ENCODE measurements around the gene TFEB. TPM values are rescaled to one million over a fixed set of nuclear protein-coding genes. Genes with fewer than 3 reads are reported as not detected.

TFEB gene
- total RNA-seq, 1 donor from 2014 or later, result 18.6 TPM

DNA sequence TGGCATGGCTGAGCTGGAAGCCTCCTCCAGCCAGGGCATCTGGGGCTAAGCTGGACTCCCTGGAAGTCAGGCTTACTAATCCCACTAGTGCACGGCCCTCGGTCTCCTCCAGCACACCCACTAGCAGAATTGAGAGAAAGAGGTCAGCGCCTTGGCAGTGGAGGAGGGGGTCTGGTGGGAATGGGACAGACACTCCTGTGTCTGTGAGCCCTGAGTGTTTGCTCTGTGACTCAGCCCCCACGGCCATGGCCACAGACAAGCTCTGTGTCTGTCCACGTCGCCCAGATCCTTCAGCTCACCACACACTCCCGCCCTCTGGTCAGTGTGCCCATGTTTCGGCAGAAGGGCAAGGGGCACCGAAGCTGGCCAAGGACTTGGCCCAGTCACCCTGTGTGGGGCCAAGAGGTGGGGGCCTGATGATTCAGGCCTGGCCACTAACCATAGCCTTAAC is 88.3 kb downstream of the TFEB start:
- no peaks in the 10 kb centered on the region for H3K27me3 ChIP-seq
- no peak overlapping the region for H3K27ac ChIP-seq
- H3K4me1 ChIP-seq, result no peaks in the 10 kb centered on the region
- intact Hi-C loops (cut with DNase I), result no loop called here
- TF ChIP-seq, protein P1, sequence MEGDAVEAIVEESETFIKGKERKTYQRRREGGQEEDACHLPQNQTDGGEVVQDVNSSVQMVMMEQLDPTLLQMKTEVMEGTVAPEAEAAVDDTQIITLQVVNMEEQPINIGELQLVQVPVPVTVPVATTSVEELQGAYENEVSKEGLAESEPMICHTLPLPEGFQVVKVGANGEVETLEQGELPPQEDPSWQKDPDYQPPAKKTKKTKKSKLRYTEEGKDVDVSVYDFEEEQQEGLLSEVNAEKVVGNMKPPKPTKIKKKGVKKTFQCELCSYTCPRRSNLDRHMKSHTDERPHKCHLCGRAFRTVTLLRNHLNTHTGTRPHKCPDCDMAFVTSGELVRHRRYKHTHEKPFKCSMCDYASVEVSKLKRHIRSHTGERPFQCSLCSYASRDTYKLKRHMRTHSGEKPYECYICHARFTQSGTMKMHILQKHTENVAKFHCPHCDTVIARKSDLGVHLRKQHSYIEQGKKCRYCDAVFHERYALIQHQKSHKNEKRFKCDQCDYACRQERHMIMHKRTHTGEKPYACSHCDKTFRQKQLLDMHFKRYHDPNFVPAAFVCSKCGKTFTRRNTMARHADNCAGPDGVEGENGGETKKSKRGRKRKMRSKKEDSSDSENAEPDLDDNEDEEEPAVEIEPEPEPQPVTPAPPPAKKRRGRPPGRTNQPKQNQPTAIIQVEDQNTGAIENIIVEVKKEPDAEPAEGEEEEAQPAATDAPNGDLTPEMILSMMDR (IDR thresholded peaks at IDR 0.05), result no peak
- no peaks in the 10 kb centered on the region for H3K36me3 ChIP-seq
- DNase-seq (ENCODE audit: low spot score in 2 of 2), result no peak
- H3K9me3 ChIP-seq, result no peaks in the 10 kb centered on the region
- no peak overlapping the region for H3K4me3 ChIP-seq

DNA sequence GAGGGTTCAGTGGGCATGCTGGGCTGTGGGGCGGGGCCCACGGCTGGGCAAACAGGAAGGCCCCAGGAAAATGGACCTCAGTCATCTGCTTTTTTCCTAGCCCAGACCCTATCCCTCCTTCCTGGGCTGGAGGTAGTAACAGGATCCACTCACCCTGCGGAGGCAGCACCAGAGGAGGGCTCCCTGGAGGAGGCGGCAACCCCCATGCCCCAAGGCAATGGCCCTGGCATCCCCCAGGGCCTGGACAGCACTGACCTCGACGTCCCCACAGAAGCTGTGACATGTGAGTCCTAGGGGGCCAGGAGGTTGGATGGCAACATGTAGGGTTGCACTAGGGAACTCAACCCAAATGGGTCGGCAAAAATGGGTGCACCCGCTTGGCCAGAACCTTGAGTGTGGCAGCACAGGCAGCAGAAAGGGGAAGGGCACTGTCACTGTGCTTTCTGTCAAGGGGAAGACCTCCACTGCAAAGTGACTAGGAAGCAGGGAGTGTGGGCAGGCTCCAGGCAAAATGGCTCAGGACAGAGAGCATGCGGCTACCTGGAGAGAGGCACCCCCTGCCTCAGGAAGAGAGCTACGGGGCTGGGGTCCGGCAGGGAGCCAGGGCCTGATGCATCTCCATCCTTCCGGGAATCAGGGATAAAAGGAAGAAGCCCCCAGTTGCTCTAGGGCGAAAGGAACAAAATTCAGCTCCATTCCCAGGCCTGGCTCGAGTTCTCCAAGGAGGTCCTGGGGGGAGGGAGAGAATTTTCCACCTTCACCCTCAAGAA is 89.2 kb downstream of the TFEB start:
- H3K36me3 ChIP-seq, result no peaks in the 10 kb centered on the region
- no peak overlapping the region for H3K27ac ChIP-seq
- no peaks in the 10 kb centered on the region for H3K9me3 ChIP-seq
- no peaks in the 10 kb centered on the region for H3K27me3 ChIP-seq
- no peaks in the 10 kb centered on the region for H3K4me1 ChIP-seq
- TF ChIP-seq, protein P1 (IDR thresholded peaks at IDR 0.05), result no peak
- intact Hi-C loops (cut with DNase I), result no loop called here
- no peak for DNase-seq (ENCODE audit: low spot score in 2 of 2)
- H3K4me3 ChIP-seq, result no peak overlapping the region

DNA sequence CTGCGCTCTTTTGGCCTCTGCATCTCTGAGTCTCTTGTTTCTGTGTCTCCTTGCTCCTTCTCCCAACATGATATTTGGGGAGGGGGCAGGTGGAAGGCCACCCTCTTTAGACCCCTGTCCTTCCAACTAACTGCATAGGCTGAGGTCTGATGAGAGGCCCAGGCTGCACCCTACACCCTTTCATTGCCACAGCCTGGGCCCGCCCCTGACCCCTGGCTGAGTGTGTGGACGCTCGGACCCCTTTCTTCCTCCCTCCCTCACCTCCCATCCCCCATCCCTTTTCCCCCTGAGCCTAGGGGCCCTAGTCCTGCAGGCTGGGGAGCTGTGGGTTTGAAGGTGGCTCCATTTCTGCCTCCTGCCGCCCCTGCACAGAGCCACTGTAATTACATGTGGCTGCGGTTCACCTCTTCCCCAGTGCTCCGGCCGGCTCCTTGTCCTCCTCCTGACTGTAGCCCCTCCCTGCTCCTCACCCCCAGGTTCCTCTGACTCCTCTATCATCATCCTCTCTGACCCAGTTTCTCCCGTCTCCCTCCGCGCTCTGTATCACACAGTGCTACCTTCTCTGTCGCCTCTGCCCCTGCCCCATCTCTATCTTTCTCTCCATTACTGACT is 90.3 kb downstream of the TFEB start:
- Histone ChIP-seq H3K9me3 (no peaks in the 10 kb centered on the region), H3K36me3 (no peaks in the 10 kb centered on the region), H3K4me3 (no peak overlapping the region), H3K27ac (no peak overlapping the region), H3K4me1 (no peaks in the 10 kb centered on the region), H3K27me3 (no peaks in the 10 kb centered on the region)
- TF ChIP-seq, protein P1 (IDR thresholded peaks at IDR 0.05), result no peak
- no peak for DNase-seq (ENCODE audit: low spot score in 2 of 2)
- intact Hi-C loops (cut with DNase I), result no loop called here

DNA sequence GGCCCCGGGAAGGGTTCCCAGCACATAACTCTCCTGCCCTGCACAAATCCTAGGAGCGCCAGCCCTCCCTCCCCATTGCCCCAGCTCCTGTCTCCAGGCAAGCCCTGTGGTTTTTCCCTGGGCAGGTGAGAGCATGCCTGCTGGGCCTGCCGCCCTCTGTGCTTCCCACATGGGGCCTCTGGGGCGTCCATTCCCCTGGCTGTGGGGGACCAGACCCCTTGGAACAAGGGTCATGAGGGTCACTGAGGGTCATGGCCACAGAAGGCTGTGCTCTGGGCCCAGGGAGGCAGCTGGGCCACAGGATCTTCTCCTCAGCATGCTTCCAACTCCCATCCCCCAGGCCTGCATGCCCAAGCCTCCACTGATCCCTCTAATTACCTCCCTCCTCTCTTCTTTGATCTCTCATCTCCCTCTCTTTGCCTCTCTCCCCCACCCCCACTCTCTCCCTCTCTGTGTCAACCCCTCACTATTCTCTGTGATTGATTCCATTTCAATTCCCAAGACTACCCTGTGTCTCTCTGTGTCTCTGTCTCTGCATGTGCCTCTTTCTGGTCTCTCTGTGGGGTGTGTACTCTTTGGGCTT is 91.0 kb downstream of the TFEB start:
- Histone ChIP-seq H3K36me3 (no peaks in the 10 kb centered on the region), H3K9me3 (no peaks in the 10 kb centered on the region), H3K27me3 (no peaks in the 10 kb centered on the region), H3K4me3 (no peak overlapping the region), H3K27ac (no peak overlapping the region), H3K4me1 (no peaks in the 10 kb centered on the region)
- no peak for DNase-seq (ENCODE audit: low spot score in 2 of 2)
- intact Hi-C loops (cut with DNase I), result no loop called here
- TF ChIP-seq, protein P1 (IDR thresholded peaks at IDR 0.05), result no peak

DNA sequence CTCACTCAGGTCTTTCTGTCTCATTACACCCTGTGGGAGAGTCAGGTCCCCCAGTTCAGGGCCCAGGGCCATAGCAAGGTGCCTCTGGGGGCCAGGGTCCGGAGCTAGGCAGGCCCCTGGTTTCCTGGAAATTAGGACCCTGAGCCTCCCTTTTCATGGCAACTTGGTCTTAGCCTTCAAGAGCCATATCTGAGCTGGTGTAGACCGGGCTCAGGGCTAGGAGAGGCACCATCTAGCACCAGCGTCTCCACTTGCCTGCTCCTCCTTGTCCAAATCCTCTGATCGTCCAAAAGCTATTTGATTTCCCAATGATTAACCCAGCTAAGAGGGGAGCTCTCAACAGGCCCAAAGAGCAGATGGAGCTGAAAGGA is 91.5 kb downstream of the TFEB start:
- intact Hi-C loops (cut with DNase I), result no loop called here
- TF ChIP-seq, protein P1 (IDR thresholded peaks at IDR 0.05), result no peak
- peaks cover 1% of the 10 kb centered on the region for H3K27me3 ChIP-seq
- no peaks in the 10 kb centered on the region for H3K4me1 ChIP-seq
- no peak for DNase-seq (ENCODE audit: low spot score in 2 of 2)
- H3K36me3 ChIP-seq, result no peaks in the 10 kb centered on the region
- no peaks in the 10 kb centered on the region for H3K9me3 ChIP-seq
- H3K4me3 ChIP-seq, result no peak overlapping the region
- H3K27ac ChIP-seq, result no peak overlapping the region
